ENCODE data around the gene SLC5A2.

SLC5A2 gene

GRCh38 chr16:31474773-31475738, 7.9 kb upstream of the SLC5A2 start:
- no peak for DNase-seq (ENCODE audit: extremely low read depth, low read depth)
- no peak for TF ChIP-seq CTCF (IDR thresholded peaks at IDR 0.05; ENCODE audit: low read depth, low read length)

- DNase-seq (ENCODE audit: extremely low read depth, low read depth): no peak
- TF ChIP-seq CTCF (IDR thresholded peaks at IDR 0.05; ENCODE audit: low read depth, low read length): no peak
Measured at GRCh38 chr16:31475946-31476302, 7.0 kb upstream of the SLC5A2 start.

- TF ChIP-seq CTCF (IDR thresholded peaks at IDR 0.05; ENCODE audit: low read depth, low read length): no peak
- no peak for DNase-seq (ENCODE audit: extremely low read depth, low read depth)
Measured at GRCh38 chr16:31476303-31477219, 6.4 kb upstream of the SLC5A2 start.

GRCh38 chr16:31477220-31478216, 5.4 kb upstream of the SLC5A2 start:
- no peak for DNase-seq (ENCODE audit: extremely low read depth, low read depth)

GRCh38 chr16:31478956-31479355, 4.0 kb upstream of the SLC5A2 start:
- DNase-seq (ENCODE audit: extremely low read depth, low read depth): no peak
- TF ChIP-seq CTCF (IDR thresholded peaks at IDR 0.05; ENCODE audit: low read depth, low read length): no peak

More at GRCh38 chr16:31477220-31478216, 5.4 kb upstream of the SLC5A2 start:
- TF ChIP-seq CTCF (IDR thresholded peaks at IDR 0.05; ENCODE audit: low read depth, low read length): no peak

GRCh38 chr16:31479751-31480150, 3.2 kb upstream of the SLC5A2 start:
- DNase-seq (ENCODE audit: extremely low read depth, low read depth): no peak
- no peak for TF ChIP-seq CTCF (IDR thresholded peaks at IDR 0.05; ENCODE audit: low read depth, low read length)
